Measurements from ENCODE around the gene ZCCHC7.

Gene ZCCHC7

GRCh38 chr9:37405764-37406380 lies 285.5 kb downstream of the ZCCHC7 start:
- no peaks in the 10 kb centered on the region for H3K36me3 ChIP-seq (ENCODE audit: insufficient read depth, low read length)
- no peaks in the 10 kb centered on the region for H3K27me3 ChIP-seq (ENCODE audit: insufficient read depth, low read length)
- no peaks in the 10 kb centered on the region for H3K4me1 ChIP-seq (ENCODE audit: insufficient read depth, low read length)
- no peaks in the 10 kb centered on the region for H3K9me3 ChIP-seq (ENCODE audit: low read length)
- H2AFZ ChIP-seq (ENCODE audit: low read depth, low read length), result no peak overlapping the region
- no peak overlapping the region for H3K4me3 ChIP-seq (ENCODE audit: low read length)

GRCh38 chr9:37406603-37407401 lies 286.4 kb downstream of the ZCCHC7 start:
- H3K36me3 ChIP-seq (ENCODE audit: insufficient read depth, low read length), result no peaks in the 10 kb centered on the region
- H2AFZ ChIP-seq (ENCODE audit: low read depth, low read length), result no peak overlapping the region
- no peaks in the 10 kb centered on the region for H3K4me1 ChIP-seq (ENCODE audit: insufficient read depth, low read length)
- H3K27me3 ChIP-seq (ENCODE audit: insufficient read depth, low read length), result no peaks in the 10 kb centered on the region
- no peak overlapping the region for H3K4me3 ChIP-seq (ENCODE audit: low read length)
- no peaks in the 10 kb centered on the region for H3K9me3 ChIP-seq (ENCODE audit: low read length)

GRCh38 chr9:37407468-37407867 lies 287.1 kb downstream of the ZCCHC7 start:
- no peak overlapping the region for H2AFZ ChIP-seq (ENCODE audit: low read depth, low read length)
- H3K27me3 ChIP-seq (ENCODE audit: insufficient read depth, low read length), result no peaks in the 10 kb centered on the region
- H3K4me1 ChIP-seq (ENCODE audit: insufficient read depth, low read length), result no peaks in the 10 kb centered on the region
- H3K36me3 ChIP-seq (ENCODE audit: insufficient read depth, low read length), result no peaks in the 10 kb centered on the region
- H3K4me3 ChIP-seq (ENCODE audit: low read length), result no peak overlapping the region
- no peaks in the 10 kb centered on the region for H3K9me3 ChIP-seq (ENCODE audit: low read length)
